Measurements from ENCODE around the gene DNAJB8. TPM values are rescaled to one million over a fixed set of nuclear protein-coding genes. Genes with fewer than 3 reads are reported as not detected.

DNAJB8 gene
- polyA plus RNA-seq, 1 experiment = not detected

GRCh38 chr3:128449111-128449638, 17.5 kb downstream of the DNAJB8 start:
- Histone ChIP-seq H3K36me3 (ENCODE audit: control insufficient read depth, insufficient read depth, low read length) (no peaks in the 10 kb centered on the region), H3K27me3 (ENCODE audit: control insufficient read depth, insufficient read depth, low read length) (peaks cover under 1% of the 10 kb centered on the region; the same call in 1 of the 2 replicates), H3K4me3 (ENCODE audit: low read depth, low read length) (no peak overlapping the region)
- POLR2A ChIA-PET = no interaction called here
- CTCF ChIA-PET = interaction anchor here (1.3 to 3.0 kb wide), 4 partner anchors 9 to 23 kb away, joined by 3 to 12 read pairs (median 5); no protein-coding TSS in a partner anchor
- TF ChIP-seq, protein P1, sequence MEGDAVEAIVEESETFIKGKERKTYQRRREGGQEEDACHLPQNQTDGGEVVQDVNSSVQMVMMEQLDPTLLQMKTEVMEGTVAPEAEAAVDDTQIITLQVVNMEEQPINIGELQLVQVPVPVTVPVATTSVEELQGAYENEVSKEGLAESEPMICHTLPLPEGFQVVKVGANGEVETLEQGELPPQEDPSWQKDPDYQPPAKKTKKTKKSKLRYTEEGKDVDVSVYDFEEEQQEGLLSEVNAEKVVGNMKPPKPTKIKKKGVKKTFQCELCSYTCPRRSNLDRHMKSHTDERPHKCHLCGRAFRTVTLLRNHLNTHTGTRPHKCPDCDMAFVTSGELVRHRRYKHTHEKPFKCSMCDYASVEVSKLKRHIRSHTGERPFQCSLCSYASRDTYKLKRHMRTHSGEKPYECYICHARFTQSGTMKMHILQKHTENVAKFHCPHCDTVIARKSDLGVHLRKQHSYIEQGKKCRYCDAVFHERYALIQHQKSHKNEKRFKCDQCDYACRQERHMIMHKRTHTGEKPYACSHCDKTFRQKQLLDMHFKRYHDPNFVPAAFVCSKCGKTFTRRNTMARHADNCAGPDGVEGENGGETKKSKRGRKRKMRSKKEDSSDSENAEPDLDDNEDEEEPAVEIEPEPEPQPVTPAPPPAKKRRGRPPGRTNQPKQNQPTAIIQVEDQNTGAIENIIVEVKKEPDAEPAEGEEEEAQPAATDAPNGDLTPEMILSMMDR (IDR thresholded peaks at IDR 0.05; ENCODE audit: insufficient read depth, low read depth, low read length) = no peak
- DNase-seq (ENCODE audit: low read depth) = no peak

GRCh38 chr3:128448491-128448890, 18.2 kb downstream of the DNAJB8 start:
- DNase-seq (ENCODE audit: low read depth) = no peak
- no peak overlapping the region for H3K4me3 ChIP-seq (ENCODE audit: low read depth, low read length)
- ChIA-PET POLR2A (no interaction called here), CTCF (interaction anchor here (1.7 to 3.0 kb wide), 3 partner anchors 10 to 22 kb away, joined by 4 to 12 read pairs (median 6); no protein-coding TSS in a partner anchor)
- H3K27me3 ChIP-seq (ENCODE audit: control insufficient read depth, insufficient read depth, low read length) = peaks cover 2% of the 10 kb centered on the region; the same call in 1 of the 2 replicates
- TF ChIP-seq, protein P1 (IDR thresholded peaks at IDR 0.05; ENCODE audit: insufficient read depth, low read depth, low read length) = no peak
- H3K36me3 ChIP-seq (ENCODE audit: control insufficient read depth, insufficient read depth, low read length) = no peaks in the 10 kb centered on the region

DNA sequence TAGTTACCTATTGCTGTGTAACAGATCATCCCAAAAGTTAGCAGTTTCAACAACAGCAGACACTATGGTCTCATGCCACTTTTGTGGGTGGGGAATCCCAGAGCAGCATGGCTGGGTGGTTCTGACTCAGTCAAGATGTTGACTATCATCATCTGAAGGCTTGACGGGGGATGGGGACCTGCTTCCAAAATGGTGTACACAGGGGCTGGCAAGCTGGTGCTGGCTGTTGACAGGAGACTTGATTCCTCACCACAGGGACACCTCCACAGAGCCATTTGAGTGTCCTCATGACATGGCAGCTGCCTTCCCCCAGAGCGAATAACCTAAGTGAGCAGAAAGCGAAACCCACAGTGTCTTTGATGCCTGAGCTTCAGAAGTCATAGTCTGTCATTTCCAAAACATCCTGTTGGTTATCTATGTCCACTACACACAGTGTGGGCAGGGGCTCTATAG, 19.1 kb downstream of the DNAJB8 start:
- ChIA-PET CTCF (interaction anchor here (1.1 to 3.0 kb wide), 3 partner anchors 9 to 22 kb away, joined by 4 to 12 read pairs (median 4); no protein-coding TSS in a partner anchor), POLR2A (no interaction called here)
- H3K27me3 ChIP-seq (ENCODE audit: control insufficient read depth, insufficient read depth, low read length) = peaks cover 2% of the 10 kb centered on the region; the same call in 1 of the 2 replicates
- no peaks in the 10 kb centered on the region for H3K36me3 ChIP-seq (ENCODE audit: control insufficient read depth, insufficient read depth, low read length)
- TF ChIP-seq, protein P1 (IDR thresholded peaks at IDR 0.05; ENCODE audit: insufficient read depth, low read depth, low read length) = no peak
- H3K4me3 ChIP-seq (ENCODE audit: low read depth, low read length) = no peak overlapping the region
- DNase-seq (ENCODE audit: low read depth) = no peak

DNA sequence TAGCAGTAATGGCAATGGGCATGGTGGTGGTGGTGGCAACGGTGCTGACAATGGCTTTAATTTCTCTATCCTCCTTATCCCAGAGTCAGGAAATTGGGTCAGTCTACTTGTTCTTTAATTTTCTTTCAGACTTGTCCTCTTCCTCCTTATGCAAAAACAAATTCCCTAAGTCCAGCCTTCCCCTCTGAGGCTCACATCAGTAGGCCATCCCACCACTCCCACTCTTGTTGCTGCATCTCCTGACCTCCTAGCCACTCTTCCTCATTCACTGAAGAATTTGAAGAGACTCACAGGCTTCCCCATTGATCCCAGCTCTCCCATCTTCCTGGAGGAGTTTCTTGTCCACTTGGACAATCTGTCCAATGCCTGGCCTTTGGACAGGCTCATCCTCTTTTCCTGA, 19.9 kb downstream of the DNAJB8 start:
- Histone ChIP-seq H3K4me3 (ENCODE audit: low read depth, low read length) (no peak overlapping the region), H3K27me3 (ENCODE audit: control insufficient read depth, insufficient read depth, low read length) (peaks cover 2% of the 10 kb centered on the region; the same call in 1 of the 2 replicates), H3K36me3 (ENCODE audit: control insufficient read depth, insufficient read depth, low read length) (no peaks in the 10 kb centered on the region)
- DNase-seq (ENCODE audit: low read depth) = no peak
- ChIA-PET POLR2A (no interaction called here), CTCF (interaction anchor here (1.1 kb wide), 1 partner anchor 22 kb away, joined by 4 read pairs; no protein-coding TSS in a partner anchor)
- TF ChIP-seq, protein P1 (IDR thresholded peaks at IDR 0.05; ENCODE audit: insufficient read depth, low read depth, low read length) = no peak

GRCh38 chr3:128445357-128445756, 21.3 kb downstream of the DNAJB8 start:
- TF ChIP-seq, protein P1 (IDR thresholded peaks at IDR 0.05; ENCODE audit: insufficient read depth, low read depth, low read length) = no peak
- CTCF ChIA-PET = no interaction called here
- POLR2A ChIA-PET = no interaction called here

More at GRCh38 chr3:128445357-128445756, 21.3 kb downstream of the DNAJB8 start:
- H3K4me3 ChIP-seq (ENCODE audit: low read depth, low read length) = no peak overlapping the region
- H3K27me3 ChIP-seq (ENCODE audit: control insufficient read depth, insufficient read depth, low read length) = peaks cover 5% of the 10 kb centered on the region
- no peaks in the 10 kb centered on the region for H3K36me3 ChIP-seq (ENCODE audit: control insufficient read depth, insufficient read depth, low read length)
- no peak for DNase-seq (ENCODE audit: low read depth)
